GM12878 (cell line): ENCODE results near the gene KRTAP5-4. TPM values are rescaled to one million over a fixed set of nuclear protein-coding genes. Genes with fewer than 3 reads are reported as not detected.

ENCODE experiments used
- ATAC-seq: fragments of 200-7000 bp; cut with Tn5 transposase; 3 replicates; pipeline ENCODE4 v1.9.1; 2020; ENCODE audit warnings: mild to moderate bottlenecking, moderate library complexity
- BruUV-seq: library from RNA; stranded (reverse); fragments of 400-500 nt; replicated peaks from 2 replicates; lab custom pipeline; 2021; lab: Mats Ljungman, UMichigan
- CTCF ChIA-PET: fragments of 300-600 bp; sonication (Branson Sonifier 250); formaldehyde crosslinking; extraction: SDS; loops from one replicate; lab custom pipeline; 2021; ENCODE audit warnings: inconsistent platforms; lab: Yijun Ruan, JAX
- POLR2A ChIA-PET: fragments of 350-600 bp; formaldehyde crosslinking; extraction: SDS; loops from one replicate; lab custom pipeline; 2021; ENCODE audit warnings: inconsistent platforms; lab: Charles Lee
- RAD21 ChIA-PET: fragments of 300-600 bp; sonication (Branson Sonifier 250); formaldehyde crosslinking; loops from one replicate; lab custom pipeline; 2023; ENCODE audit warnings: antibody characterized with exemption; ENCODE audit not compliant: unreplicated experiment; lab: Charles Lee
- SMC1A ChIA-PET: fragments of 300-600 bp; sonication (Branson Sonifier 250); formaldehyde crosslinking; loops from one replicate; lab custom pipeline; 2023; ENCODE audit not compliant: unreplicated experiment, uncharacterized antibody; lab: Charles Lee
- DNase-seq: peaks from one replicate; pipeline ENCODE4 v3.0.0-alpha.2; 2011; ENCODE audit warnings: low read depth, low spot score
- FAIRE-seq: peaks from 3 replicates; lab custom pipeline; 2011; peaks lifted over from hg19 to GRCh38; lab: Jason Lieb, UNC
- H2AFZ ChIP-seq: 2 replicates; pipeline ENCODE4 v1.6.0; 2011; ENCODE audit warnings: low read depth, low read length, control low read depth; ENCODE audit not compliant: control insufficient read depth
- H3K27ac ChIP-seq: 2 replicates; pipeline ENCODE4 v1.5.1; 2011; ENCODE audit warnings: control low read depth; ENCODE audit not compliant: control insufficient read depth, insufficient read depth
- H3K27me3 ChIP-seq, 2 experiments: replicated peaks in 1 of 2; 2 replicates each; pipeline versions ENCODE4 v1.6.0 to v1.6.1; 2011; ENCODE audit warnings: low read length in 1 of 2; ENCODE audit not compliant: control insufficient read depth in 2 of 2, insufficient read depth in 2 of 2
- H3K36me3 ChIP-seq, 2 experiments: 2 replicates each; pipeline ENCODE4 v1.5.1; 2011; ENCODE audit warnings: low read length in 1 of 2; ENCODE audit not compliant: control insufficient read depth in 2 of 2, insufficient read depth in 2 of 2
- H3K4me1 ChIP-seq: 2 replicates; pipeline ENCODE4 v1.6.1; 2011; ENCODE audit warnings: mild to moderate bottlenecking, low read length, moderate library complexity, mixed read lengths; ENCODE audit not compliant: control insufficient read depth, insufficient read depth
- H3K4me2 ChIP-seq: 2 replicates; pipeline ENCODE4 v1.6.0; 2011; ENCODE audit warnings: control low read depth; ENCODE audit not compliant: control insufficient read depth, insufficient read depth
- H3K4me3 ChIP-seq: fragments of 200-600 bp; sonication (generic); 2 replicates; pipeline ENCODE4 v1.5.1; 2016
- H3K79me2 ChIP-seq: 2 replicates; pipeline ENCODE4 v1.6.0; 2011; ENCODE audit warnings: low read length; ENCODE audit not compliant: control insufficient read depth, insufficient read depth
- H3K9ac ChIP-seq: 2 replicates; pipeline ENCODE4 v1.8.0; 2011; ENCODE audit warnings: low read length, control low read depth, mixed read lengths; ENCODE audit not compliant: control insufficient read depth, insufficient read depth
- H3K9me3 ChIP-seq: replicated peaks from 3 replicates; pipeline ENCODE4 v1.5.1; 2011; ENCODE audit warnings: mild to moderate bottlenecking, low read length; ENCODE audit not compliant: control insufficient read depth, insufficient read depth
- H4K20me1 ChIP-seq: 2 replicates; pipeline ENCODE4 v1.6.0; 2011; ENCODE audit not compliant: control insufficient read depth, insufficient read depth
- CHD1 ChIP-seq: IDR thresholded peaks from 2 replicates; pipeline ENCODE4 v1.6.1; 2012; ENCODE audit warnings: low read depth, low read length, improper control_type of control experiment
- CTCF ChIP-seq, 3 experiments: IDR thresholded peaks in 2 of 3; conservative IDR thresholded peaks in 1 of 3; 2 replicates each; pipeline ENCODE4 v1.5.1; 2011; ENCODE audit warnings: low read depth in 3 of 3, low read length in 3 of 3, mild to moderate bottlenecking in 3 of 3, control low read depth in 2 of 3, moderate library complexity in 2 of 3, inconsistent platforms in 1 of 3, mixed read lengths in 1 of 3; ENCODE audit not compliant: control insufficient read depth in 2 of 3, insufficient read depth in 1 of 3; ENCODE audit errors: extremely low read depth in 1 of 3
- EED ChIP-seq: sonication (generic); IDR thresholded peaks from 2 replicates; pipeline ENCODE4 v1.6.1; 2016; ENCODE audit warnings: antibody characterized with exemption, low read depth
- EGR1 ChIP-seq, 2 experiments: IDR thresholded peaks; 1 replicate in 1 of 2; 2 replicates in 1 of 2; pipeline ENCODE4 v1.6.1; 2011 to 2012; ENCODE audit warnings: low read depth in 2 of 2, low read length in 2 of 2, borderline replicate concordance in 1 of 2, mild to moderate bottlenecking in 1 of 2, moderate library complexity in 1 of 2
- FOS ChIP-seq: IDR thresholded peaks from 3 replicates; pipeline ENCODE4 v1.6.1; 2011; ENCODE audit warnings: borderline replicate concordance; ENCODE audit not compliant: insufficient read length; ENCODE audit errors: extremely low read depth
- HDAC6 ChIP-seq: fragments of 200-600 bp; sonication (generic); IDR thresholded peaks from one replicate; pipeline ENCODE4 v1.8.0; 2017; ENCODE audit warnings: antibody characterized with exemption; ENCODE audit not compliant: unreplicated experiment
- PAX5 ChIP-seq: IDR thresholded peaks from 2 replicates; pipeline ENCODE4 v1.6.1; 2011; ENCODE audit warnings: low read depth, low read length, borderline replicate concordance
- PML ChIP-seq: IDR thresholded peaks from 2 replicates; pipeline ENCODE4 v1.6.1; 2012; ENCODE audit warnings: low read length, inconsistent platforms
- RBBP5 ChIP-seq: fragments of 200-600 bp; sonication (generic); conservative IDR thresholded peaks from 2 replicates; pipeline ENCODE4 v1.6.1; 2016
- RELA ChIP-seq: fragments of 450-650 bp; IDR thresholded peaks from 2 replicates; pipeline ENCODE4 v1.8.0; 2014; ENCODE audit warnings: borderline replicate concordance; ENCODE audit not compliant: partially characterized antibody
- WGBS: methylation state at CpG from one replicate; pipeline ENCODE4 v1.1.6; 2016; ENCODE audit warnings: low lambda C conversion rate; ENCODE audit not compliant: insufficient replicate concordance, insufficient coverage; ENCODE audit errors: missing lambda C conversion rate; 5-methylcytosine and 5-hydroxymethylcytosine counted together
- in situ Hi-C: fragments of 300-500 bp; cut with MboI; formaldehyde crosslinking; loops from 9 replicates; pipeline ENCODE4 v1.14.3; 2018; ENCODE audit warnings: mixed read lengths
- intact Hi-C: fragments of 100-400 bp; cut with micrococcal nuclease; formaldehyde crosslinking; loops from one replicate; pipeline ENCODE4 v1.14.2; 2022; ENCODE audit not compliant: unreplicated experiment
- polyA plus RNA-seq, 11 experiments: library from polyadenylated mRNA; depleted of rRNA in 4 of 11; unstranded in 6 of 11; stranded (reverse) in 5 of 11; fragments of >200 nt; fragmentation: Nextera tagmentation in 4 of 11; fragmentation: Illumina TruSeq in 1 of 11; extraction: Ambion mirVana in 4 of 11; extraction: Trizol in 1 of 11; gene quantifications; 1 replicate in 1 of 11; 2 replicates in 10 of 11; pipeline versions ENCODE4 v1.2.1 to v1.2.3, GENCODE V29; 2011 to 2016; ENCODE audit warnings: inconsistent platforms in 2 of 11, missing spikeins in 2 of 11, low read depth in 1 of 11
- total RNA-seq, 4 experiments: library from RNA; depleted of rRNA in 3 of 4; stranded (reverse); fragments of >200 nt in 3 of 4; fragmentation: Illumina TruSeq in 1 of 4; extraction: Trizol in 1 of 4; gene quantifications; 2 replicates each; pipeline versions ENCODE4 v1.2.1 to v1.2.3, GENCODE V29; 2013 to 2021

The KRTAP5-4 gene
- total and polyA plus RNA-seq, 10 of the 15 experiments (the other 5 are each of a cell fraction or from before 2014, with no cell fraction given), result not detected

- Histone ChIP-seq H4K20me1 (no peaks in the 10 kb centered on the region), H3K36me3 (no peaks in the 10 kb centered on the region), H3K4me1 (no peaks in the 10 kb centered on the region), H3K4me2 (no peak overlapping the region), H3K9ac (no peak overlapping the region), H2AFZ (no peak overlapping the region), H3K79me2 (no peaks in the 10 kb centered on the region)
- no peak for DNase-seq
- CTCF ChIA-PET, result no interaction called here
- no TSS peak for BruUV-seq
- in situ Hi-C loops, result no loop called here
- TF ChIP-seq EGR1 (IDR thresholded peaks at IDR 0.05; ENCODE audit: borderline replicate concordance in 1 of 2, low read depth in 2 of 2, low read length in 2 of 2) (no peak), PML (no peak), HDAC6 (no peak), CTCF (IDR thresholded peaks at IDR 0.05 in 2 of 3, conservative IDR thresholded peaks at IDR 0.05 in 1 of 3; ENCODE audit: control insufficient read depth in 2 of 3, extremely low read depth in 1 of 3, insufficient read depth in 1 of 3, low read depth in 3 of 3, low read length in 3 of 3) (no peak), FOS (no peak), PAX5 (no peak), RELA (no peak), CHD1 (no peak), RBBP5 (no peak), EED (no peak)
- TF ChIP-seq, all 136 proteins: peak for 0
- Histone ChIP-seq H3K27me3 (peaks cover 0 to 5% of the 10 kb centered on the region in 2 experiments; a peak in 2 of 4 replicates), H3K4me3 (no peak overlapping the region), H3K9me3 (no peaks in the 10 kb centered on the region), H3K27ac (no peak overlapping the region)
- RAD21 ChIA-PET, result no interaction called here
- no peak for FAIRE-seq
- POLR2A ChIA-PET, result no interaction called here
- 52% methylated on average over 9 of the region's 9 CpGs for WGBS
- ATAC-seq, result no peak
- SMC1A ChIA-PET, result interaction anchor here (1.7 kb wide), 1 partner anchor 29 kb away, joined by 4 read pairs; no protein-coding TSS in a partner anchor
- intact Hi-C loops, result no loop called here
Measured at GRCh38 chr11:1623716-1624115, 1.8 kb upstream of the KRTAP5-4 start.
